Eye (tissue), 1 donor: ENCODE data around the gene CGA.
"Not testable (repeated sequence)": the region's sequence is repeated elsewhere in the genome, so short reads cannot be mapped to it uniquely, and the experiment has no call there.

ENCODE experiments used
- DNase-seq: peaks from one replicate; pipeline ENCODE4 v3.0.0-alpha.2; 2015

CGA gene

DNA sequence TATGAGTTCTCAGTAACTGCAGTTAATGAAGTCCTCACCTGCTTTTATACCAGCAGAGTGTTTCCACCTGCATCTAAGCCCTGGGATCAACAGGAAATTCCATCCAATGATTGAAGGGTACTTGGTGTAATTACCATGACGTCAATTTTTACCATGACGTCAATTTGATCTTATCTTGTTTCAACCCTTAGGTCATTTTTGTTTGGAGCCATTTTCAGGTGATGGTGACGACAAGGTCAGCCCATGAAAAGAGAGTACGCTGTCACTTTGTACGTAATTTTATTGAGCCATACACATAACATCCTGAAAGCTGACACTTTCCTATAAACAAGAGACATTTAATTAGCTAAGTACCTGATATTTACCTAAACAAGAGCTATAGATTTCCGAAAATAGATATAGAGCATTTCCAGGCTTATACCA lies at the start of gene CGA:
CGA (minus strand) TSS at position 20 of the 423 bp plus-strand sequence. CDS start 6,906 bp downstream, outside the sequence.
- no peak for DNase-seq

DNA sequence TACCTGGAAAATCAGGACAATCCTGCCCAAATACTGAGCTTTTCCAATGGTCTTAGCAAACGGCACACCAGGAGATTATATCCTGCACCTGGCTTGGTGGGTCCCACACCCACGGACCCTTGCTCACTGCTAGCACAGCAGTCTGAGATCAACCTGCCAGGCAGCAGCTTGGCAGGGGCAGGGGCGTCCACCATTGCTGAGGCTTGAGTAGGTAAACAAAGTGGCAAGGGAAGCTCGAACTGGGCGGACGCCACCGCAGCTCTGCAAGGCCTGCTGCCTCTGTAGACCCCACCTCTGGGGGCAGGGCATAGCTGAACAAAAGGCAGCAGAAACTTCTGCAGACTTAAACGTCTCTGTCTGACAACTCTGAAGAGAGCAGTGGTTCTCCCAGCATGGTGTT lies 45.0 kb upstream of the CGA start:
- DNase-seq, result not testable (repeated sequence)

DNA sequence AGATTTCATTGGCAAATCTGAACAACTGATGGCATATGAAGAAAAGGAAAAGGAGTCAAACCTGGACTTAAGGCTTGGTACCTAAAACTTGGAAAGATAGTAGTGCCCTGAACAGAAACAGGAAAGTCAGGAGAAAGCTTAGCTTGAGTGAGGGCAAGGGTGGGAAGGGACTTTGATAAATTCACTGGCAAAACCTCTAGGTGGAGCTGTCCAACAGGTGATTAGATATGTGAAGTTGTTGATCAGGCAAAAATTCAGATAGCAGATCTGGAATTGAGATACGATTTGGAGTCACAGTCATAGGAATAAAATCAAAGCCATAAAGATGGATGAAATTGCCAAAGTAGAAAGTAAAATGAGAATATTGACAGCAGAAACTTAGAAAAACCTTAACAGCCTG lies 44.3 kb upstream of the CGA start:
- DNase-seq, result peak; percentile 43

DNA sequence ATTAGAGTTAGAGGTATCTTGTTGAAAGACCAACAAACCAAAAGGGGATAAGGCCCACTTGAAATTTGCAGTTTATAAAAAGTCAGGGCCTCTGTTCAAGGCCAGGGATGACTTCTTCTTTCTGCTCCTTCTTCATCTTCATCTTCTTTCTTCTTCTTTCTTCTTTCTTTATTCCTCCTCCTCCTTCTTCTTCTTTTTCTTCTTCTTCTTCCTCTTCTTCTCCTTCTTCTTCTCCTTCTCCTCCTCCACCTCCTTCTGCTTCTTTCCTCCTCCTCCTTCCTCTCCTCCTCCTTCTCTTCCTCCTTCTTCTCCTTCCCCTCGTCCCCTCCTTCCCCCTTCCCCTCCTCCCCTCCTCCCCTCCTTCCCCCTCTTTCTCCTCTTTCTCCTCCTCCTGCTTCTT lies 42.1 kb upstream of the CGA start:
- DNase-seq, result no peak

DNA sequence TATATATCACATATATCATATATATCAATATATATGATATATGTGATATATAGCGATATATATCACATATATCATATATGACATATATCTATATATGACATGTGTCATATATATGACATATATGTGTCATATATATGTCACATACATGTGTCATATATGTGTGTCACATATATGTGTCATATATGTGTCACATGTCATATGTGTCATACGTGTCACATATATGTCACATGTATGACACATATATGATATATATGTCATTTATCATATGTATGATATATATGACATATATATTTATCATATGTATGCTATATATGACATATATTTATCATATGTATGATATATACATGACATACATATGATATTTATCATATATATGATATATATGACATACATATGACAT lies 32.8 kb upstream of the CGA start:
- no peak for DNase-seq

DNA sequence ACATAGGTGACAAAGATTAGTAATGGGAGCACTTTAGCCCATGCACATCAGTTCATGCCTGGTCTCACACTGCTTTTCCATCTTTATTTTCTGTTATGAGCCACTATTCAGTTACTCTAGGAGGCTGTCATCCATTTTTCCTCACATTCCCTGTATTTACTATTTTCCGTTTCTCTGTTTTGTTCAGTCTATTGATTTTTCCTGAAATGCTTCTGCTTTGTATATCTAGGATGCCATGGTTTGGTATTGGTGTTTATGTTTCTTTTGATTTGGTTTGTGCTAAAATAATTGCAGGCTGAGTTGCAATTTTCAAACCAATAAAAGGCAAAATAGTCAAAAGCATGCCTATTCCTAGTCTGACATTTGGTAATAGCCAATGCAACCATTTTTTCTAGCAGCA lies 31.6 kb upstream of the CGA start:
- no peak for DNase-seq

DNA sequence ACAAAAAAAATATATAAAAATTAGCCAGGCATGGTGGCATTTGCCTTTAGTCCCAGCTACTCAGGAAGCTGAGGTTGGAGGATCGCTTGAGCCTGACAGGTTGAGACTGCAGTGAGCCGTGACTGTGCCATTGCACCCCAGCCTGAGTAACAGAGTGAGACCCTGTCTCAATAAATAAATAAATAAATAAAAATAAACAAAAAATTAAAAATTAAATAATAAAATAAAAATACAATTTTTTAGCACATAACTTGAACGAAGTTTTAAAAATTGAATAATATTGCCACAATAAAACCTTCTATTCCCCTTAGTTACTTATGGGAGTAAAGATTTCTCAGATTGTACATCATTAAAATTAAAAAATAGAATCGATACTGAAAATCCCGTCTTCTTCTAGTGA lies 29.2 kb upstream of the CGA start:
- DNase-seq, result no peak

DNA sequence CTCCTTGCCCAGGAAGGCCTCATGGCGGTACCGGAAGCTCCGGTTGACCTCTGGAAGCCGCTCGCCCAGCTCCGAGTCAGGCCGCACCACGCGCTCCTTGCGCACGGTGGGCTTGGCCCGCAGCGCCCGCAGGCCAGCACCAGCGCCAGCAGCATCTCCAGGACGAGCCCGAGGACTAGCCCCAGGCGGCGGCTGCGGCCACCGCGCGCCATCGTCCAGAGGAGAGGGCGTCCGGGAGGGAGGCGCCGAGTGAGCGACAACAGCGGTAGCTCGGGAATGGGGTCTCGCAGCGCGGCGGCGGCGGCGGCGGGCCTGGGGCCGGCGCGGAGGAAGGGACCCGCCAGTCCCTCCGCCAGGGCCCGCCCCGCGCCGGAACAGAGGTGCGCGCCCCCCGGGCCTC lies 27.6 kb upstream of the CGA start:
- DNase-seq, result no peak

DNA sequence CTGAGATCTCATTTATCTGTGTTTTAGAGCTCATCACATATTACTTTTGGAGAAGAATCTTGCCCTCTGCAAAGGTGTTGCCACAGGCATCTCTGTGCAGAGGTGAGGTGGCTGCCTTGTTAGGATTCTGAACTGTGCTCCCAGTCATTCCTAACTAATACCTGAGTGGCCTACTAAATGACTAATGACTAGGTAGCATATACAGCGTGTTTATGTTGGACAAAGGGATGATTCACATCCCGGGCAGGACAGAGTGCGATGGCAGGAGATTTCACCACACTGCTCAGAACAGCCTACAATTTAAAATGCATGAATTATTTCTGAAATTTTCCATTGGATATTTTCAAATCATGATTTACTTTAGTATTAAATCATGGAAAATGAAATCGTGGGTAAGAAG lies 23.1 kb upstream of the CGA start:
- DNase-seq, result no peak

DNA sequence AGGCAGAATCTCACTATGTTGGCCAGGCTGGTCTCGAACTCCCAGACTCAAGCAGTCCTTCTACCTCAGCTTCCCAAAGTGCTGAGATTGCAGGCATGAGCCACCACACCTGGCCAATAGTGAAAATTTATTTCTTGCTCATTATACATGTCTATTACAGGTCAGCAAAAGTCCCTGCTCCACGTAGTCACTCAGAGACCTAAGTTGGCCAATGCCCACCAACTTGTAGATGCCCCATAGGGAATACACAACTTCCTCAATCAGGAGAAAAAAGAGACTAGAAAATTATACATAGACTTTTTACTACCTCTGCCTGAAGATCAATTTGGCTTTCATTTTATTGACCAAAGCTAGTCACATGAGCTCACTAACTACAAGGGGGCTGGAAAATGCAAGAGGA lies 22.0 kb upstream of the CGA start:
- DNase-seq, result no peak

DNA sequence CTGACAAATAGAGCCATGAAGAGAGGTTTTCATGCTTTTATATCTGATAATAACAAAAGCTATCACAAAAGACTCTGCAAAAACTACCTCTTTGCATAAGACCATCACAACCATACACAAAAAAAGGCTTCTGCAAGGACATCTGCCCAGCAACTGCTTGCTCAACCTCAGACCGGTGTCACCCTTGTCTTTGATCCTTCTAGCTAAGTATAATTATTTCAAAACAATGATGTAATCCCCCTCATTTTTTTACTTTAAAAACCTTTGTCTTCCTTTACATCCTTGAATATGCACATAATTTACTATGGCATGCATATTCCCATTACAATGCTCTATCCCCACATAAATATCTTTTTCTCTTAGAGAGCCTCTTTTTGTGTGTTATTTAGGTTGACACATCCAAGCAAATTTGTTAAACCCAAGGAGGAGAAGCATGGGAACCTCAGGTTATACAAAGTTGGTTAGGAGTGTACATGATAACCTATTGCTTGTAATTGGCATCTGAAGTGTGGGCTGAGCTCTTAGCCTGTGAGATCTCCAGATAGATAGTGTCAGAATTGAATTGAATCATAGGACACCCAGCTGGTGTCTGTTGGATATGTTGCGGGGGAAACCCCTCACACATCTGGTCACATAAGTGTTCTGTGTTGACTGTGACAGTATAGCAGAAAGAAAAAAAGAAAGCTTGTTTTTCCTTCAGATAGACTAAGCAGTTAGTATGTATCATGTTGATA lies 20.7 kb upstream of the CGA start:
- DNase-seq, result no peak

DNA sequence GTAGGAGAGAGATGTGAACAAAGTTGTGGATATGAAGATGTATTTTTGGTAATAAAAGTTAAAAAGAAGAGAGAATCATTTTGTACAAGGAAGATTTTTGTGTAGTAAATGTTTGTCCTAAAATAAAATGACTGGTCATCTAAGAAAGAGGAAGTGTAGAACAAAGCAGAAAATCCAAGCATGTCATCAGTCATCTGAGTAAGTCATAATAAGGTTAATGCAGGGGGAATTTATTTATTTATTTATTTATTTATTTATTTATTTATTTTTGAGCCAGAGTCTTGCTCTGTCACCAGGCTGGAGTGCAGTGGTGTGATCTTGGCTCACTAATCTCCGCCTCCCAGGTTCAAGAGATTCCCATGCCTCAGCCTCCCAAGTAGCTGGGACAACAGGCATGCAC lies 15.7 kb upstream of the CGA start:
- no peak for DNase-seq

DNA sequence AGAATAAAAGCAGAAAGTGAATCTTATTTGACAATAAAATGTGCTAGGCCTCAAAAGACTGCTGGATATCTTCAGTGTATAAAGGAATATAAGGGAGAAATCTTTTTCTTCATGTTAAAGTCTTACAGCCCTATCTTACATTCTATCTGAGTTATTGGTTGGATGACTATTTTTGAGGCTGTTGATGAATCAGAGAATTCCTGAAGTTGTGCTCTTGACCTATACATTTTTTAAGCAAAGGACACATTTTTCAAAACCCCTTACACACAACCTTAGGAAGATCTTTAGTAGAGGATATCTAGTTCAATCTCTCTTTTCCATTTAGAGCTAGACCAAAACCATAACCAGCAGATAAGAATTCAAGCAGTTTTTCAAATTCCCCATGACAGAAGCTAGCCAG lies 10.9 kb upstream of the CGA start:
- DNase-seq, result no peak

DNA sequence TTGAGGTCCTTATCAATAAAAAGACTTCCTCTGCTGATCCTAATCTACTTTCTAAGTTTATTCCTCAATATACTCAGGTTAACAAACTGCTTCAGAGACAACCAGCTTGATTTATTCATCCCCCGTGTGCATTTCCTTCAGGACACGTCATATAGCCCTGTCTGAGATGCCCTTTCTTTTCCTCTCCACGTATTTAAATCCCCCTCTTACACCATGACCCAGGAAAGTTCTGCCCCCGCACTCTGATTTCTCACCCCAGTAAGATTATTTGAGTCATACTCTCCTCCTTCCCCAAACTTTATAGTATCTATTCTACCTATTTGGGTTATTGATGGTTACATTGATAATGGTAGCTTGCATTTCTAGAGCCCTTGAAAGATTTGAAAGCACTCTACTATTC lies 9.8 kb upstream of the CGA start:
- no peak for DNase-seq

DNA sequence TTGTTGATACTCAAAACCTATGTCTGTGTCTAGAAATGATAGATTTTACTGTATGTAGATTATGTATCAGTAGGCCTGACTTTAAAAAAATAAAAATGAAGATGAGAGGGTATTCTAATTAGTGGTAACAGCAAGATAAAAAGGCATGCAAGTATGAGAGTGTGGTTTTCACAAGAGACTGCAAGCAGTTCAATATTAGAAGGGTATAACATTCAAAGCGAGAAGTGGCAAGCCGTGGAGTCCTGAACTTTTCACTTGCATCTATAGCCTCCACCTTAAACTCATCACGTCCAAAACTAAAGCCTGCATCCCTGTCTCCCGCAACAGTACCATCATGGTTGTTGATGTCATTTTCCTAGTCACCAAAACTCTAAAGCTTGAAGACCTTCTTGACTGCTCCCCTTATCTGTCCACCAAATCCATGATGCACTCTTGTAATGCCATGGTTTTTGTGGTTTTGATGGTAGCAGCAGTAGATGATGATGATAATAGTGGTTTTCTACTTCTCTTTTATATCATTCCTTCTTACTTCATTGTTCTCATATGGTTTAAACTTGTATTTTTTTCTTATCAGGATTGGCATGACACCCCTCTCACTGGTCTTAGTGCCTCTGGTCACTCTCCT lies 9.2 kb upstream of the CGA start:
- no peak for DNase-seq

DNA sequence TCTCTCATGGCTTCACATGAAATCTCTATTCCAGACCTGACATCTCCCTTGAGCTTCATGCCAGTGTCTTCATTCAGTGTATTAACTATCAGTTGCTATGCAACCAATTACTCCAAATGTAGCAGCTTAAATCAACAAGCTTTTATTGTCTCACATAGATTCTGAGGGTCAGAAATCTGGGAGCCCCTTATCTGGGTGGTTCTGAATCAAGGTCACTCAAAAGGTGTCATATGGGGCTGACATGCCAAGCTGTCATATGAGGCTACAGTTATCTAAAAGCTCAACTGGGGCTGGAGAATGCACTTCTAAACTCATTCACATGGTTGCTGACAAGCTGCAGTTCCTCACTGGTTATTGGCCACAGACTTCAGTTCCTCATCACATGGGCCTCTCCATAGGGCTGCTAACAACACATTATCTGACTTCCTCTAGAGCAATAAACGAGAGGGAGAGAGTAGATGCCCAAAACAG lies 7.3 kb upstream of the CGA start:
- DNase-seq, result peak; percentile 37

DNA sequence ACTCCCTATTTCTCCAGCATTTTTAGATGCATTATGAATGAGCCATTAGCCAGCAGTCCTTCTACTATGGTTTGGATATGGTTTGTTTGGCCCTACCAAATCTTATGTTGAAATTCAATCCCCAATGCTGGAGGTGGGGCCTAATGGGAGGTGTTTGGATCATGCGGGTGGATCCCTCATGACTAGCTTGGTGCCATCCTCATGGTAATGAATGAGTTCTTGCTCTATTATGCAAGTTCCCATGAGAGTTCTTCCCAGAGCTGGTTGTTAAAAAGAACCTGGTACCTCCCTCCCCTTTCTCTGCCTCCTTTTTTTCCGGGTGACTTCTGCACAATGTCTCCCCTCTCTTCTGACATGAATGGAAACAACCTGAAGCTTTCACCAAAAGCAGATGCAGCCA lies 6.2 kb upstream of the CGA start:
- no peak for DNase-seq

DNA sequence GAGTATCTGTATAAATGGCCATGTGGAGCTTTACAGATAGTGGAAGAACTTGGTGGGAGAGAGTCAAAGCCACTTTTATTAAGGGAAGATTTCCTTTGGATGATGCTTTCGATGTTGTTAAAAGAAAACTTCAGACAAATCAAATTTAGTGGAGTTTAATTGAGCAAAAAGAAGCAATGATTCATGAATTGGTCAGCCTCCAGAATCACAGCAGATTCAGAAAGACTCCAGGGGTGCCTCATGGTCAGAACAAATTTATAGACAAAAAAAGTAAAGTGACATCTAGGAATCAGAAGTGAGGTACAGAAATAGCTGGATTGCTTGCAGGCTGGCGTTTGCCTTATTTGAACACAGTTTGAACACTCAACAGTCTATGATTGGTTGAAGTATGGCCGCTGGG lies 5.3 kb upstream of the CGA start:
- DNase-seq, result no peak

DNA sequence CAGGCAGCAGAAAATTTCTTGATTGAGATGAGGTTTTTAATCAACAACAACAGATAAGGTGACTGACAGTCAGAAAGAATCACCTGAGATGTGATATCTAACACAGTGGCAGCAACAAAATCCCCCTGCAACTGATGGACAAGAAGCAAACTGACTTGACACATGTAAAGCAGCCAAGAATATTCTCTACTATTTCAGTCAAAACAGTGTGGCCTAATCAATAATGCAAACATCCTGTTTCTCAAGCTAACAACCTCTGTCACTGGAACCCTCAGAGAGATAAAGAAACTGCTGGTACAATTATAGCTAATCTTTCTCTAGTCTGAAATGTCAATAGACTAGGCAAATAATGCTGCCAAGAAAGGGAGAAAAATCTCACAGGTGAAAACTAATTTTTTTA lies 4.6 kb upstream of the CGA start:
- peak; percentile 14 for DNase-seq

DNA sequence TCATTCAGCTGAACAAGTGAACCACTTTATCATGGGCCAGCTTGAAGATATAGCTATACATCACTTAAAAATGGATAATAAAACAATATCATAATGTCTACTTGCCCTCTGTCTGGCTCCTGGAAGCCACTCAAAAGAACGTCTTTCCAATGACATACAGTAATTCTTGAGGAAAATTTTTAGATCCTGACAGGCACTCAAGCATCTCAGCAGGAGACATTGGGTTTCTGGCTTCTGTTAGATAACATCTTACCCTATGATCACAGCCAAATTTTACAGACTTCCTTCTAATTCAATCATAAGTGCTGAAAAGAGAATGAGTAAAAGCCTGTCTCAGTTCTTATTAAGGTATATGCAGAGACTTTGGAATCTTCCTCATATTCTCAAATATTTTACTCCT lies 330 bp downstream of the CGA start:
- DNase-seq, result no peak

DNA sequence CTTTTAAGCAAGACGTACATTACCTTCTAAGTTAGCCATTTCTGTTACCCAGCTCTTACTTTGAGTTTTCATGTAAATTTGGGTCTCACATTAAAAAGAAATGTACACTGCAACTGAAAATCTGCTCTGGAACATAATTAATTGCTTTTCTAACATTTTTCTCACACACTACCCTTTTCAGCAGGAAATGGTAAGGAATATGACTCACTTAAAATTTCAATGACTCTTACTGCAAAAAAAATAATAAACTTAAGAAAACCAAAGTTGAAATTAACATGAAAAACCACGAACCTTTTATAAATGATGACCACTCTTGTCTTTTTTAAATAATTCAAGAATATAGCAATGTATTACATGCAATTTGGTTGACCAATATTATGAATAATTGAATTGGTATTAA lies 1.3 kb downstream of the CGA start:
- DNase-seq, result no peak

DNA sequence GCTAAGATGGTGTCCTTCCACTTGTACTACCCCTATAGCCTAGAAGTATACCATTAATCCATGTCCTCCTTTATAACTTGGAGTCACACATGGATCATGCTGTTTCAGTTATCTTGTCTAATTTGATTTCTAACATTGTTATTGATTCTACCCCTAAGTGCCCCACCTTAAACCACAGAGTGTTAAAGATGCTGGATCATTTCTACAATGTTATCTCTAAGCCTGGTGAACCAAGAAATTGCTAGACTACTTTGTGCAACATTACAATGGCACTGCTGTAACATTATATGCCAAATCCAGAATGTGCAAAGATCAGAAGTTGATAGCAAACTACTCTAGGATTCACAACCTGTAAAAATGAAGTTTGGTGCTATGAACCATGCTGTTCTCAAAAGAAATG lies 1.7 kb downstream of the CGA start:
- no peak for DNase-seq

DNA sequence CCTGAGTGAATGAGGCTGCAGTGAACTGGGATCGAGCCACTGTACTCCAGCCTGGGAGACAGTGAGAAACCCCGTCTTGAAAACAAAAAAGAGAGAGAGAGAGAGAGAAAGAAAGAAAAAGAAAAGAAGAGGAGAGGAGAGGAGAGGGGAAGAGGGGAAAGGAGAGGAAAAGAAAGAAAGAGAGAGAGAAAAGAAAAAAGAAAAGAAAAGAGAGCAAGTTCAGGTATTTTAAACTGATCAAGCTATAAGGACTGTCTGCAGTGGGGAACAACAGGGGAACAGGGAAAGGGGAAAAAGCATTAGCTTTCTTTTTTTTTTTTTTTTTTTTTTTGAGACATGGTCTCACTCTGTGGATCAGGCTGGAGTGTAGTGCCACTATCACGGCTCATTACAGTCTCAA lies 2.5 kb downstream of the CGA start:
- no peak for DNase-seq

DNA sequence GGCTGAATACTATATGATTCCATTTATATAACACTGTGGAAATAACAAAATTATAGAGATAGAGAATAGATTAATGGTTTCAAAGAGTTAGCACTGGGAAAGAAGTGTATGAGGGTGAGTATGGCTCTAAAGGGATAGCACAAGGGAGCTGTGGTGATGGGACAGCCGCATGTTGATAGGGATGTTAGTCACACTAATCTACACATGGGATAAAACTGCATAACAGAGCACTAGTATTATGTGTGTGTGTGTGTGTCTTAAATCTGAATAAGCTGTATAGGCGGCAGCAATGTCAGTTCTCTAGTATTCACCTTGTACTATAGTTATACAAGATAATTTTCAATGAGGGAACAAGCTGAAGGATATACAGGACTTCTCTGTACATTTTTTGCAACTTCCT lies 5.8 kb downstream of the CGA start:
- DNase-seq, result no peak

DNA sequence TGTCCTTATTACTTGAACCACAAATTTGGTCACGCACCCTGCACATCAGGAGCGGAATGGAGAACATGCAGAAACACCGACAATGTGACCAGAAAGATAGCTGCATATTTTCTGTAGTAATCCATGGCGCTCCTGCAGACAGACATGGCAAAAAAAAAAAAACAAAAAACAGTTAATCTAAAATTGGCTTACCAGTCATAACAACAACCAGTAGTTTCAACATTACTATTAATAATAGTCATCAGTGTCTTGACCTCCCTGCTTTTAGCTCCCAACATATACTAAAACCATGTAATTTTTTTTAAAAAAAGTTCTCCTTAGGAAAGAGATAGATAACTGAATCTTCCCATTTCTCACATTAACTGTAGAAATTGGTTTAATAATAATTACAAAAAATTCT lies 6.8 kb downstream of the CGA start:
- no peak for DNase-seq
